GM12878 (cell line): ENCODE measurements around the gene KHDC1.

Experiments used
- ATF3 ChIP-seq: IDR thresholded peaks from 2 replicates; pipeline ENCODE4 v1.6.1; 2011; ENCODE audit warnings: low read depth, mild to moderate bottlenecking, low read length, moderate library complexity, borderline replicate concordance; ENCODE audit errors: extremely low read depth
- CREM ChIP-seq: IDR thresholded peaks from 2 replicates; pipeline ENCODE4 v1.6.1; 2014; ENCODE audit warnings: antibody characterized with exemption, low read depth
- ESRRA ChIP-seq: IDR thresholded peaks from 2 replicates; pipeline ENCODE4 v1.6.1; 2012; ENCODE audit warnings: mild to moderate bottlenecking, low read length, improper control_type of control experiment
- POLR2AphosphoS5 ChIP-seq: IDR thresholded peaks from 2 replicates; pipeline ENCODE4 v1.6.1; 2011; ENCODE audit warnings: mild to moderate bottlenecking, low read length, inconsistent platforms
- RFX5 ChIP-seq: IDR thresholded peaks from 2 replicates; pipeline ENCODE4 v1.6.1; 2011; ENCODE audit warnings: low read depth, low read length, improper control_type of control experiment
- ZZZ3 ChIP-seq: IDR thresholded peaks from 2 replicates; pipeline ENCODE4 v1.6.1; 2011; ENCODE audit warnings: low read depth; ENCODE audit not compliant: control insufficient read depth, insufficient read length
- TF ChIP-seq, protein P1 (sequence below), 3 experiments: IDR thresholded peaks in 2 of 3; conservative IDR thresholded peaks in 1 of 3; 2 replicates each; pipeline ENCODE4 v1.5.1; 2011; ENCODE audit warnings: low read depth in 3 of 3, low read length in 3 of 3, mild to moderate bottlenecking in 3 of 3, control low read depth in 2 of 3, moderate library complexity in 2 of 3, inconsistent platforms in 1 of 3, mixed read lengths in 1 of 3; ENCODE audit not compliant: control insufficient read depth in 2 of 3, insufficient read depth in 1 of 3; ENCODE audit errors: extremely low read depth in 1 of 3

DNA sequence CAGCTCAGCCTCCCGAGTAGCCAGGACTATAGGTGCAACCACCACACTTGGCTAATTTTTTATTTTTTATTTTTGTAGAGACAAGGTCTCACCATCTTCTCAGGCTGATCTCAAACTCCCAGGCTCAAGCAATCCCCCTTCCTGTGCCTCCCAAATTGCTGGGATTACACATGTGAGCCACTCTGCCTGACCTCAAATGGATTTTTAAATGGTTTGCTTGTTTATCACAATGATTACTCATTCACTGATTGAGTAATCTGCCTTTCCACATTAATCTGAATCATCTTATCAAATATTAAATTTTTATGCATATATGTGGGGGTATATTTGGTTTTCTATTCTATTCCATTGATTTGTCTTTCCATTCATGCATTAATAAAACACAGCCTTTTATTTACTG is 28.3 kb downstream of the KHDC1 start:
- TF ChIP-seq ZZZ3: no peak
- no peak for TF ChIP-seq ATF3
- TF ChIP-seq ESRRA: no peak
- no peak for TF ChIP-seq RFX5
- TF ChIP-seq POLR2AphosphoS5: no peak
- TF ChIP-seq, protein P1, sequence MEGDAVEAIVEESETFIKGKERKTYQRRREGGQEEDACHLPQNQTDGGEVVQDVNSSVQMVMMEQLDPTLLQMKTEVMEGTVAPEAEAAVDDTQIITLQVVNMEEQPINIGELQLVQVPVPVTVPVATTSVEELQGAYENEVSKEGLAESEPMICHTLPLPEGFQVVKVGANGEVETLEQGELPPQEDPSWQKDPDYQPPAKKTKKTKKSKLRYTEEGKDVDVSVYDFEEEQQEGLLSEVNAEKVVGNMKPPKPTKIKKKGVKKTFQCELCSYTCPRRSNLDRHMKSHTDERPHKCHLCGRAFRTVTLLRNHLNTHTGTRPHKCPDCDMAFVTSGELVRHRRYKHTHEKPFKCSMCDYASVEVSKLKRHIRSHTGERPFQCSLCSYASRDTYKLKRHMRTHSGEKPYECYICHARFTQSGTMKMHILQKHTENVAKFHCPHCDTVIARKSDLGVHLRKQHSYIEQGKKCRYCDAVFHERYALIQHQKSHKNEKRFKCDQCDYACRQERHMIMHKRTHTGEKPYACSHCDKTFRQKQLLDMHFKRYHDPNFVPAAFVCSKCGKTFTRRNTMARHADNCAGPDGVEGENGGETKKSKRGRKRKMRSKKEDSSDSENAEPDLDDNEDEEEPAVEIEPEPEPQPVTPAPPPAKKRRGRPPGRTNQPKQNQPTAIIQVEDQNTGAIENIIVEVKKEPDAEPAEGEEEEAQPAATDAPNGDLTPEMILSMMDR (IDR thresholded peaks at IDR 0.05 in 2 of 3, conservative IDR thresholded peaks at IDR 0.05 in 1 of 3; ENCODE audit: control insufficient read depth in 2 of 3, extremely low read depth in 1 of 3, insufficient read depth in 1 of 3, low read depth in 3 of 3, low read length in 3 of 3): no peak
- TF ChIP-seq CREM: no peak
